ENCODE data around the gene DVL3. TPM values are rescaled to one million over a fixed set of nuclear protein-coding genes. Genes with fewer than 3 reads are reported as not detected.
A peak's percentile ranks its signal among the peaks of the same experiment; 100 is the strongest.

DVL3 gene
- total and polyA plus RNA-seq, 3 donors from 2014 or later: 53.7 to 86.8 (median 80.5) TPM

DNA sequence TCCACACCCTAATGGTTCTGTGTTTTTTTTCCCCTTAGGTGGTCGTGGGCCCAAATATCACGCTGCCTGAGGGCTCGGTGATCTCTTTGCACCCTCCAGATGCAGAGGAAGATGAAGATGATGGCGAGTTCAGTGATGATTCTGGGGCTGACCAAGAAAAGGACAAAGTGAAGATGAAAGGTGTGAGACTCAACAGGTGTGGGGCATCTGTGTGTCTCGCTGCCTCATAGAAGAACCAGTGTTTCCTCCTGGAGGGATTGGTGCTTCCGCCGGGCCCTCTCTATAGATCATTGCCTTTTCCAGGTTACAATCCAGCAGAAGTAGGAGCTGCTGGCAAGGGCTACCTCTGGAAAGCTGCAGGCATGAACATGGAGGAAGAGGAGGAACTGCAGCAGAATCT, 13.0 kb upstream of the DVL3 start:
- Histone ChIP-seq H3K9me3 (no peaks in the 10 kb centered on the region), H3K4me1 (peaks cover 2% of the 10 kb centered on the region), H3K36me3 (ENCODE audit: low read depth, missing control alignments) (no peaks in the 10 kb centered on the region), H3K27ac (no peak overlapping the region), H3K27me3 (no peaks in the 10 kb centered on the region), H3K4me3 (no peak overlapping the region)
- intact Hi-C loops (cut with DNase I; ENCODE audit: low total_unique reads): loop anchor here (10.0 kb wide), 1 partner anchor 93 kb away; no protein-coding TSS in a partner anchor
- WGBS, 2 donors: 93 to 94% methylated on average over 7 of the region's 7 CpGs
- TF ChIP-seq CTCF (IDR thresholded peaks at IDR 0.05): no peak
- TF ChIP-seq POLR2A (IDR thresholded peaks at IDR 0.05): no peak
- DNase-seq: no peak

DNA sequence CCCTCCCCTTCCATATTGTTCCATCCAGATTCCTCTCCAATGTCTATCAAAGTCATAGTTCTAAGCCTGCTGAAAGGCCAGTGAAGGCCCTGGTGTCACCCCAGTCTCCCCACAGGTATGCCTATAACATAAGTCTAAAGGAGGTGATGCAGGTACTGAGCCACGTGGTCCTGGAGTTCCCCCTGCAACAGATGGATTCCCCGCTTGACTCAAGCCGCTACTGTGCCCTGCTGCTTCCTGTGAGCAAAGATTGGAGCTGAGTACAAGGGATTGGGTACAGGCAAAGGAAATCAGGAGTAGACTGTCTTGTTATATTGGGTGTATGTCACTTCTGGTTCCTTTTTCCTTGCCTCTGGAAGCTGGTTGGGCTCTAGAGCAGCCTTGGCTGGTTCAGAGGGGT, 11.8 kb upstream of the DVL3 start:
- no peaks in the 10 kb centered on the region for H3K9me3 ChIP-seq
- no peaks in the 10 kb centered on the region for H3K36me3 ChIP-seq (ENCODE audit: low read depth, missing control alignments)
- no peak for TF ChIP-seq CTCF (IDR thresholded peaks at IDR 0.05)
- TF ChIP-seq POLR2A (IDR thresholded peaks at IDR 0.05): no peak
- intact Hi-C loops (cut with DNase I; ENCODE audit: low total_unique reads): loop anchor here (10.0 kb wide), 1 partner anchor 91 kb away; no protein-coding TSS in a partner anchor
- no peaks in the 10 kb centered on the region for H3K27me3 ChIP-seq
- H3K4me1 ChIP-seq: no peaks in the 10 kb centered on the region
- no peak overlapping the region for H3K4me3 ChIP-seq
- 92 to 97% methylated on average over 3 of the region's 3 CpGs for WGBS, 2 donors
- no peak for DNase-seq
- no peak overlapping the region for H3K27ac ChIP-seq

- H3K27ac ChIP-seq: no peak overlapping the region
- intact Hi-C loops (cut with DNase I; ENCODE audit: low total_unique reads): loop anchor here (10.0 kb wide), 1 partner anchor 90 kb away; no protein-coding TSS in a partner anchor
- H3K27me3 ChIP-seq: no peaks in the 10 kb centered on the region
- WGBS, 2 donors: 66 to 83% methylated on average over 5 of the region's 5 CpGs
- H3K4me1 ChIP-seq: no peaks in the 10 kb centered on the region
- no peaks in the 10 kb centered on the region for H3K9me3 ChIP-seq
- no peak for DNase-seq
- H3K4me3 ChIP-seq: no peak overlapping the region
- H3K36me3 ChIP-seq (ENCODE audit: low read depth, missing control alignments): no peaks in the 10 kb centered on the region
- TF ChIP-seq CTCF (IDR thresholded peaks at IDR 0.05) (no peak), POLR2A (IDR thresholded peaks at IDR 0.05) (no peak)
These were observed 10.7 kb upstream of the DVL3 start for GRCh38 chr3:184144505-184144904.

- Histone ChIP-seq H3K27ac (no peak overlapping the region), H3K9me3 (no peaks in the 10 kb centered on the region), H3K36me3 (ENCODE audit: low read depth, missing control alignments) (no peaks in the 10 kb centered on the region), H3K4me1 (no peaks in the 10 kb centered on the region), H3K27me3 (no peaks in the 10 kb centered on the region), H3K4me3 (no peak overlapping the region)
- DNase-seq: peak; percentile 71
- intact Hi-C loops (cut with DNase I; ENCODE audit: low total_unique reads): loop anchor here (10.0 kb wide), 1 partner anchor 90 kb away; no protein-coding TSS in a partner anchor
- no peak for TF ChIP-seq CTCF (IDR thresholded peaks at IDR 0.05)
- no peak for TF ChIP-seq POLR2A (IDR thresholded peaks at IDR 0.05)
- 0 to 41% methylated on average over 1 to 4 of the region's 4 CpGs for WGBS, 2 donors
These were observed 10.1 kb upstream of the DVL3 start for GRCh38 chr3:184145111-184145524.

- H3K4me1 ChIP-seq: no peaks in the 10 kb centered on the region
- no peaks in the 10 kb centered on the region for H3K9me3 ChIP-seq
- H3K27ac ChIP-seq: no peak overlapping the region
- H3K36me3 ChIP-seq (ENCODE audit: low read depth, missing control alignments): no peaks in the 10 kb centered on the region
- DNase-seq: no peak
- TF ChIP-seq POLR2A (IDR thresholded peaks at IDR 0.05) (no peak), CTCF (IDR thresholded peaks at IDR 0.05) (no peak)
- no peaks in the 10 kb centered on the region for H3K27me3 ChIP-seq
- intact Hi-C loops (cut with DNase I; ENCODE audit: low total_unique reads): loop anchor here (10.0 kb wide), 1 partner anchor 89 kb away; no protein-coding TSS in a partner anchor
- no peak overlapping the region for H3K4me3 ChIP-seq
- WGBS, 2 donors: 88 to 94% methylated on average over 8 of the region's 8 CpGs
These were observed 9.4 kb upstream of the DVL3 start for GRCh38 chr3:184145751-184146270.

Measured in testis (tissue), 3 donors.